LNCAP (cell line): ENCODE data around the gene GLI3.

Experiments used
- CTCF ChIP-seq: fragments of 450-650 bp; IDR thresholded peaks from 2 replicates; pipeline ENCODE4 v1.5.1; 2017; ENCODE audit warnings: mild to moderate bottlenecking

Gene GLI3

GRCh38 chr7:42145539-42145938 is 91.5 kb downstream of the GLI3 start:
- no peak for TF ChIP-seq CTCF

- TF ChIP-seq CTCF = no peak
These were observed 92.4 kb downstream of the GLI3 start for GRCh38 chr7:42144604-42145003.

GRCh38 chr7:42143711-42144600 is 93.1 kb downstream of the GLI3 start:
- TF ChIP-seq CTCF = no peak

- no peak for TF ChIP-seq CTCF
These were observed 94.9 kb downstream of the GLI3 start for GRCh38 chr7:42142089-42142488.

- no peak for TF ChIP-seq CTCF
These were observed 97.3 kb downstream of the GLI3 start for GRCh38 chr7:42139751-42140150.

- no peak for TF ChIP-seq CTCF
These were observed 98.3 kb downstream of the GLI3 start for GRCh38 chr7:42138691-42139090.

GRCh38 chr7:42137941-42138340 is 99.1 kb downstream of the GLI3 start:
- no peak for TF ChIP-seq CTCF
